ENCODE measurements around the gene TRMO.

TRMO gene

GRCh38 chr9:97966493-97966892 is 44.2 kb upstream of the TRMO start:
- DNase-seq (ENCODE audit: low read depth in 1 of 2, low spot score in 1 of 2), result no peak

GRCh38 chr9:97964901-97965300 is 42.6 kb upstream of the TRMO start:
- Histone ChIP-seq H3K27ac (replicated peaks) (no peak overlapping the region), H3K4me3 (replicated peaks; ENCODE audit: insufficient read depth, low read length) (no peak overlapping the region), H3K27me3 (ENCODE audit: insufficient read depth, poor library complexity, severe bottlenecking) (no peaks in the 10 kb centered on the region)
- TF ChIP-seq REST (IDR thresholded peaks at IDR 0.05; ENCODE audit: insufficient replicate concordance, low read depth) (no peak), GABPA (IDR thresholded peaks at IDR 0.05; ENCODE audit: low read depth) (no peak), SPI1 (IDR thresholded peaks at IDR 0.05; ENCODE audit: borderline replicate concordance, low read depth) (no peak), POLR2AphosphoS5 (IDR thresholded peaks at IDR 0.05; ENCODE audit: low read depth) (no peak), CTCF (IDR thresholded peaks at IDR 0.05; ENCODE audit: insufficient read depth, low read length) (no peak)
- no peak for DNase-seq (ENCODE audit: low read depth in 1 of 2, low spot score in 1 of 2)

More at GRCh38 chr9:97966493-97966892, 44.2 kb upstream of the TRMO start:
- TF ChIP-seq CTCF (IDR thresholded peaks at IDR 0.05; ENCODE audit: insufficient read depth, low read length) (no peak), GABPA (IDR thresholded peaks at IDR 0.05; ENCODE audit: low read depth) (no peak), POLR2AphosphoS5 (IDR thresholded peaks at IDR 0.05; ENCODE audit: low read depth) (no peak), SPI1 (IDR thresholded peaks at IDR 0.05; ENCODE audit: borderline replicate concordance, low read depth) (no peak), REST (IDR thresholded peaks at IDR 0.05; ENCODE audit: insufficient replicate concordance, low read depth) (no peak)
- H3K4me3 ChIP-seq (replicated peaks; ENCODE audit: insufficient read depth, low read length), result no peak overlapping the region
- no peak overlapping the region for H3K27ac ChIP-seq (replicated peaks)
- no peaks in the 10 kb centered on the region for H3K27me3 ChIP-seq (ENCODE audit: insufficient read depth, poor library complexity, severe bottlenecking)

- no peak for TF ChIP-seq GABPA (IDR thresholded peaks at IDR 0.05; ENCODE audit: low read depth)
- TF ChIP-seq REST (IDR thresholded peaks at IDR 0.05; ENCODE audit: insufficient replicate concordance, low read depth), result no peak
- TF ChIP-seq CTCF (IDR thresholded peaks at IDR 0.05; ENCODE audit: insufficient read depth, low read length), result no peak
- no peak for TF ChIP-seq SPI1 (IDR thresholded peaks at IDR 0.05; ENCODE audit: borderline replicate concordance, low read depth)
- TF ChIP-seq POLR2AphosphoS5 (IDR thresholded peaks at IDR 0.05; ENCODE audit: low read depth), result no peak
- no peak overlapping the region for H3K4me3 ChIP-seq (replicated peaks; ENCODE audit: insufficient read depth, low read length)
- no peak for DNase-seq (ENCODE audit: low read depth in 1 of 2, low spot score in 1 of 2)
- no peak overlapping the region for H3K27ac ChIP-seq (replicated peaks)
- no peaks in the 10 kb centered on the region for H3K27me3 ChIP-seq (ENCODE audit: insufficient read depth, poor library complexity, severe bottlenecking)
These were observed 40.9 kb upstream of the TRMO start for GRCh38 chr9:97963232-97963631.
